ENCODE measurements around the gene SERINC5.

DNA sequence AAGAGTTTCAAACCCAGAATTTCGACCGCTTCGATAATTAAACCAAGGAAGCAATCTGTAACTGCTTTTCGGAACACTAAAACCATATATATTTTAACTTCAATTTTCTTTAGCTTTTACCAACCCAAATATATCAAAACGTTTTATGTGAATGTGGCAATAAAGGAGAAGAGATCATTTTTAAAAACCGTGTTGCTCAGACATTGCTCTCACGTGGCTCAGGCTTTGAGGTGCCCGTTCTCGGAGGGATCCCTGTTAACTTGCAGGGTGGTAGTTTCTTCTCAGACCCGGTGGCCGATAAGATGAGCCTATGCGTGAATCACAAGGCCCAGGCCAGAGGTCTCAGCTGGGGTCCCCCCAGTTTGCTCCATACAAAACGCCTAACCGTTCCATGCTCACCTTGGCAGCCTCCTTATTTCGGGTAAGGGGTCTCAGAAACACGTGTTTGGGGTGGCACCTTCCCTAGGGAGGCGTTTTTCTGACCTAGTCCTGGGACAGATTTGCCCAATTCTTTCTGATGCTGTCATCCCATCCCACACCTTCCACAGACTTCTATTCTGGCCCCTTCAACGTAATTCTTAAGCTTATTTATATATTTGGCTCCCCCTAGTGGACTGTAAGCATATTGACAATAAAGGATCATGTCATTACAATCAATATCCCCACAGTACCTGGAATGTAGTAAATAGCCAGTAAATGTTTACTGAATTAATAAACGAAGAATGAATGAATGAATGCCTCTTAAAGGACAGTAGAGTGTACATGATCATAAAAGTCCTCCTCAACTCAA is 172.6 kb downstream of the SERINC5 start:
- TF ChIP-seq, protein P1, sequence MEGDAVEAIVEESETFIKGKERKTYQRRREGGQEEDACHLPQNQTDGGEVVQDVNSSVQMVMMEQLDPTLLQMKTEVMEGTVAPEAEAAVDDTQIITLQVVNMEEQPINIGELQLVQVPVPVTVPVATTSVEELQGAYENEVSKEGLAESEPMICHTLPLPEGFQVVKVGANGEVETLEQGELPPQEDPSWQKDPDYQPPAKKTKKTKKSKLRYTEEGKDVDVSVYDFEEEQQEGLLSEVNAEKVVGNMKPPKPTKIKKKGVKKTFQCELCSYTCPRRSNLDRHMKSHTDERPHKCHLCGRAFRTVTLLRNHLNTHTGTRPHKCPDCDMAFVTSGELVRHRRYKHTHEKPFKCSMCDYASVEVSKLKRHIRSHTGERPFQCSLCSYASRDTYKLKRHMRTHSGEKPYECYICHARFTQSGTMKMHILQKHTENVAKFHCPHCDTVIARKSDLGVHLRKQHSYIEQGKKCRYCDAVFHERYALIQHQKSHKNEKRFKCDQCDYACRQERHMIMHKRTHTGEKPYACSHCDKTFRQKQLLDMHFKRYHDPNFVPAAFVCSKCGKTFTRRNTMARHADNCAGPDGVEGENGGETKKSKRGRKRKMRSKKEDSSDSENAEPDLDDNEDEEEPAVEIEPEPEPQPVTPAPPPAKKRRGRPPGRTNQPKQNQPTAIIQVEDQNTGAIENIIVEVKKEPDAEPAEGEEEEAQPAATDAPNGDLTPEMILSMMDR (IDR thresholded peaks at IDR 0.05; ENCODE audit: insufficient read depth, low read depth, low read length): peak; percentile 75
- no peak for TF ChIP-seq EZH2 (IDR thresholded peaks at IDR 0.05; ENCODE audit: insufficient read depth, low read length)

Measured in astrocyte (in vitro differentiated cells and primary cell).